MM.1S (cell line): ENCODE results near the gene PACRG.

Experiments used
- EZH2 ChIP-seq: fragments of 300-600 bp; sonication (generic); optimal IDR thresholded peaks from 2 replicates; pipeline ENCODE3; 2017; ENCODE audit warnings: low read depth, mild to moderate bottlenecking, antibody characterized with exemption, low read length, mixed read lengths
- EZH2phosphoT487 ChIP-seq: fragments of 300-600 bp; sonication (generic); IDR thresholded peaks from 2 replicates; pipeline ENCODE4 v1.6.1; 2018; ENCODE audit warnings: antibody characterized with exemption, low read length
- TF ChIP-seq, protein P1 (sequence below): fragments of 300-600 bp; sonication (generic); IDR thresholded peaks from 2 replicates; pipeline ENCODE4 v1.5.1; 2016; ENCODE audit warnings: antibody characterized with exemption, low read length, mixed read lengths

DNA sequence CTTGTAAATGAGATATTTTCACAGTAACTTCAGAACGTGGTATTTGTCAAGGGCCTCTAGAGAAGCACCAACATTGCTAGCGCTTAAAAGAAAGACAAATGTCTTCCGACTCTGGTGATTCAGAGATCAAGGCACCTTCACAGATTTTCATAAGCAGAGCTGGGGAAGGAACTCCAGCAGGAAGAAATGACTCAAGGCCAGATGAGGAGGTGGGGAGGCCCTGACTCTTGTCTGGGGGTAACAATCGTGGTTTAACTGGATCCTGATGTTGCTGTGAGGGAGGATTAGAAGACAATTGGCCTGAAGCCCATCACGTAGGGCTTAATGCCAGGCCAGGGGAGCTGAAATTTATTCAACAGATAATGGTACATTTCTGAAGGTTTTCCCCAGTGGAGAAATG, 563.8 kb downstream of the PACRG start:
- TF ChIP-seq, protein P1, sequence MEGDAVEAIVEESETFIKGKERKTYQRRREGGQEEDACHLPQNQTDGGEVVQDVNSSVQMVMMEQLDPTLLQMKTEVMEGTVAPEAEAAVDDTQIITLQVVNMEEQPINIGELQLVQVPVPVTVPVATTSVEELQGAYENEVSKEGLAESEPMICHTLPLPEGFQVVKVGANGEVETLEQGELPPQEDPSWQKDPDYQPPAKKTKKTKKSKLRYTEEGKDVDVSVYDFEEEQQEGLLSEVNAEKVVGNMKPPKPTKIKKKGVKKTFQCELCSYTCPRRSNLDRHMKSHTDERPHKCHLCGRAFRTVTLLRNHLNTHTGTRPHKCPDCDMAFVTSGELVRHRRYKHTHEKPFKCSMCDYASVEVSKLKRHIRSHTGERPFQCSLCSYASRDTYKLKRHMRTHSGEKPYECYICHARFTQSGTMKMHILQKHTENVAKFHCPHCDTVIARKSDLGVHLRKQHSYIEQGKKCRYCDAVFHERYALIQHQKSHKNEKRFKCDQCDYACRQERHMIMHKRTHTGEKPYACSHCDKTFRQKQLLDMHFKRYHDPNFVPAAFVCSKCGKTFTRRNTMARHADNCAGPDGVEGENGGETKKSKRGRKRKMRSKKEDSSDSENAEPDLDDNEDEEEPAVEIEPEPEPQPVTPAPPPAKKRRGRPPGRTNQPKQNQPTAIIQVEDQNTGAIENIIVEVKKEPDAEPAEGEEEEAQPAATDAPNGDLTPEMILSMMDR = no peak
- TF ChIP-seq EZH2 (no peak), EZH2phosphoT487 (no peak)
